ENCODE results near the gene SHQ1. TPM values are rescaled to one million over a fixed set of nuclear protein-coding genes. Genes with fewer than 3 reads are reported as not detected.
"Not testable (repeated sequence)": the region's sequence is repeated elsewhere in the genome, so short reads cannot be mapped to it uniquely, and the experiment has no call there.

SHQ1 gene
- total RNA-seq, 1 donor from 2014 or later = 19.6 TPM

DNA sequence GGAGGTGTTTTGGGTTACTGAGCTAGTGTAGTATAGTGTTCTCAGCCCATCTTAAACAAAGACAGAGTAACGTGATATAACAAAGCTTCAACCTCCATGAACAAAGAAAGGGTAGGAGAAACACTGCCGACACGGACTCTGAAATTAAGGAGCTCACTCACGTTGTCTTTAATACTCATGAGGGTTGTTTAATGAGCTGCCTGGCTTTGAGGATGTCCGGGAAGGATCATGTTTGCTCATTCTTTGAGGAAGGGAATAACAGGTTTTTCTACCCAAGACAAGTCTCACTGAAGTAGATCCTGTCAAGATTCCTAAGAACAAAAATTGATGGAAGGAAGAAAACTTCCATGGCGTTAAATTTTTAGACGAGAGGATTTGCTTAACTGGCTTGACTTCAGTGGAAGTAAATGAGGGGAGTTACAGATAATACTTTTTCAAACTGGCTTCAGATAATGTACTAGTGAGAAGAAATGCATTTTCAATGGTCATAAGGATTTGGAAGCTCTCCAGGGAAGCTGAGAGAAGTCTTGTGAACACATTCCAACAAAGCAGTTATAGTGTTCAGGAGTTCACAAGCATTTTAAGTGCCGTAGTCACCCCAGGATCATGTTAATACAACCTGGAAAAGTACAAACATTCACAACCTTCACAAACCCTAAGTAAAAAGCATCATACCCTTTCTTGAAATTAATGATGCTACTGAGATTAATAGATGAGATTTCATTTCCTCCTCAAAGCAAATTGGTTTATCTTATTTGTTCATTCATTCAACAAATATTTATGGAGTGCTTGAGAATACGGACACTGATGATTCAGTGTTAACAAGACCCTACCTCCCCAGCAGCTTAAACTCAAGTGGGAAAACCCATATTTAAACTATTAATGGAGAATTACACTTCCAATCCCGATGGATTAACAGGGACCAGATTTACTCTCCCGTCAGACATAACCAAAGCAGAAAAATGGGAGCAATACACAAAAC is 101.5 kb downstream of the SHQ1 start:
- no peak for DNase-seq

DNA sequence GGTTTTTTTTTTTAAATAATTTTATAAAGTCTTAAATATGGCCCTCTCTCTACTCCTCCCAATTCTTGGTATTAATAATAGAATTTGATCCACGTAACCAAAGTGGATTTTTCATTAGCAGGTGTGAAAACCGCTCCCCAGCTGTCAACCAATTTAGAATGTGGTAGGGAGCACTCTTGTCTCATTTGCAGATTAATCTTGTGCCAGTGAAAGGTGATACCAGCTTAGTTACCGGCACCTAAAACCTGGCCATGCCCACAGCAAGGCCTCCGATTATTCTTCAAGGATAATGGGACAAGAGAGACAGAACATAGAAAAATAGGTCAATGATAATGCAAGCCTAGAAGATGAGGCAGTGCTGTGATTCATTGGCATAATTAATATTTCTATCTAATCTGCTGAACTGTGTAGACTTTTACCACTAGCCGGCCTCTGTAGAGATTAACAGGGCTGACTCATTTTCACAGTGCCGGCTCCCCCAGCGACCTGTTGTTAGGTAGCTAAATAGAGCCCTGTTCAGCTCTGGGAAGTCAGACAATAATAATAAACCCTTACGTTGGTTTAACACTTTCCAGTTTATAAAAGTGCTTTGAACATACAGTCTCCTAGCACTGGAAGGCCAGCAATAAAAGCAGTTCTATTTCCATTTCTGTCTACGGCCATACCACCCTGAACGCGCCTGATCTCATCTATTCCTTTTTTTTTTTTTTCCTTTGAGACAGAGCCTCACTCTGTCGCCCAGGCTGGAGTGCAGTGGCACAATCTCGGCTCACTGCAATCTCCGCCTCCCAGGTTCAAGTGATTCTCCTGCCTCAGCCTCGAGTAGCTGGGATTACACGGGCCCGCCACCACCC is 102.9 kb downstream of the SHQ1 start:
- no peak for DNase-seq

DNA sequence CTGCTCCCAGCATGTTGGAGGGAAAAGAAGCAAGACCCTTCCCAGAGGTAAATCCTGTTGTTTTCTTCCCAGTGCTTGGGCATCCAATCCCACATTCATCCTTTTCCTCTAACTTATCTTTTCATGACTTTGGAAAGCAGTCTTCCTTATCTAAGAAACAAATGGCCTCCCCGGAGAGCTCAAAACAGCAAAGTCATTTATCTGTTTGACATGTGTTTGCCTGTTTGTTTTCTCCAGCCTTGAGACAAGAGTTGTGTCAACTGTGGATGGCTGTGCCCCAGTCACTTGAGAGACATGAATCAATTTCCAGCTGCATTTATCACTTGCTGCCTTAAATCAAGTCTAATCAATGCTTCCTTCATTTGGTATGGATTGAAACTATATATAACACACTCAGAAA is 103.9 kb downstream of the SHQ1 start:
- no peak for DNase-seq

DNA sequence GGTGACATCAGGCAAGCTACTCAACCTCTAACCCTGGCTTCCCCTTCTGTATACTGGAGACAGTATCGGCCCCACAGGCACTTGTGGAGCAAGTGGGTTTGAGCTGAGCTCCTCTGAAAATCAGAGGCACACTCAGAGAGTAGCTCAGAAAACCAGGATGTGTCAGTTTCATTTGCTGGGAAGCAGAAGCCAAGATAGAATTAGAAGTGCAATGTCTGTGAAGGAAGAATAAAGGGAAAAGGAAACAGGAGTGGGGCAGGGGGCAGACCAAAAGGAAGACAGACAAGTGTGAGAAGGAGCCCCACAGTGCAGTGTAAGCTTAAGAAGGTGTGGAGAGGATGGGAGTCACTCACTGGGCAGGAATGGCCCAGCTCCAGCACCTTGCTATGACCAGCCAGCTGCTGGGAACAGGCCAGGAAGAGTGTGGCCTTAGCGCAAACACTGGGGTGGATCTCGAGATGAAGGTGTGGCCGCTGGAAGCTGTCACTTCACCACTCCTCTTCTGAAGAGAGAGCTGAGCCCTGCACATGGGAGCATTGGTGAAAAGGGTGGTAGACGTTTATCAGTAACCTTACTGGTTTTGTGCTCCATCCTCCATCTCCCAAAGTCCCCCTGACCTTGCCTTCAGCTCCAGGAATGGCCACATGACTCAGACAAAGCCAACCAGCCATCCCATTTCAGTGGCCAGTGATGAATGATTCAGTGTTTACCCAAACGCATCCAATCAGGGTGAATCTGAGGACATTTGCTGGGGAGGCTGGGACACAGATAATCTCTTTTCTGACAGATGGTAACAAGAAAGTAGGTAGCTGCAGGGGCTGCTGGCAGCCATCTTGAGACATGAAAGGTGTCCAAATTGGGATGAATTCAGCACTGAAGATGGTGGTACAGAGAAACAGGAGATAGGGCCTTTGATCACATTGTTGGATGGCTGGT is 108.4 kb downstream of the SHQ1 start:
- no peak for DNase-seq

DNA sequence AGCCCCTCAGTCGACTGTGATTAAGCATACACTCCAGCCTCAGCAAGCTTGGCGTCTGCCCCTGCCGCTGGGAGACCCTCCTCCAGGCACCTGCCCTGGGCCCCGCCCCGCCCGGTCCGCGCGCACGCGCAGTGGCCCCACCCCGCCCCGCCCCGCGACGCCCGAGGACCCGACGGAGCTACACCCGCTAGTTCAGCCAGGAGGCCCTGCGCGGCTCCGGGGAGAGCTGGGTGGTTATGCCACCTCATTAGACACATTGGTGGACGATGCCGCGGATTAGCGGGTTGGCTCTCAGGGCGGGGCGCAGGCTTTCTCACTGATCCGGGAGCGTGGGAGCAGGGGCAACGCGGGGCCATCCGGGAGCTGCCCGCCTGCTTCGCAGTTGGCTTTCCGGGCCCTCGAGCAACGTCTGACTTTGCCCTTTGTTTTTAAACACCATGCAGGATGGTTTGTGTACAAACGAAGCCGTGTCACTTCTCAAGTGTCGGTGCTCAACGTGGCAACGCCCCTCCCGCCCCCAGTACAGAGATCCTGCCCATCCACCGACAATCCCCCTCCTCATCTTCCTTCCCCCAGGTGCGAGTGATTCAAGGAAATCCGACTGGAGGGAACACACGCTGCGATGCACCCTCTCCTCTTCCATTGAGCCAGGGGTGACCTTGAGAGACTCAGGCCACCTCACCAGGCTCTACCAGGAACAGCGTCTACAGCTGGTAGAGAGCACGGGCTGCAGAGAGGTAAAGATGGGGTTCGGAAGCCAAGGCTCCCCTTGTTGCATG is 109.3 kb downstream of the SHQ1 start:
- DNase-seq = peak; percentile 36

DNA sequence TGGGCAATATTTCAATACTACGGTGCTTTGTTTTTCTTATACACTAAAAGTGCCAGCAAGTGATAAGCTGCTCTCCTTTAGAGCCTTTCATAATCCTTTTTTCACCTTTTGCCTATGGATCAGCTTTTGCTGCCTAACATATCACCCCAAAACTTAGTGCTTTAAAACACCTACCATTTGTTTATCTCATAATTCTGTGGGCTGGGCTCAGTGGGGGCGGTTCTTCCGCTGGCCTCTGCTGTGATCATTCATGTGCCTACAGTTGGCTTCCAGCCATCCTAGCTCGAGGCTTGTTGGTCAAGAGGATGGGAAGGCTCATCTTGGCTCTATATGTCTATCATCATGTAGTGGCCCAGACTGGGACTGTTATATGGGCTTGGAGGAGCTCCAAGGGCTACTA is 113.2 kb downstream of the SHQ1 start:
- not testable (repeated sequence) for DNase-seq

DNA sequence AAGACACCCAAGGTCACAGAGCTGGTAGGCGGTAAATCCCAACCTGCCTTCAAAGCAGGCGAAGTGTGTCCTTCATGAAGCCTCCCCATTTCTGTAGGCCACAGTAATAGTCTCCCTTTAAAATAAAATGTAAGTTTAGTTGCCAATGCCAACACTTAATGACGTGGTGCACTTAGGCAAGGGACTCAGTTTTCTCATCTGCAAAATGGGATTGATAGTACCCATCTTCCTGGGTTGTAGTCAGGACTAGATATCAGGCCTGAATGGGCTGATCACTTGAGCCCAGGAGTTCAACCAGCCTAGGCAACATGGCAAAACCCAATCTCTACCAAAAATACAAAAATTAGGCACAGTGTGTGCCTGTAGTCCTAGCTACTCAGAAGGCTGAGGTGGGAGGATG is 114.6 kb downstream of the SHQ1 start:
- DNase-seq = no peak

DNA sequence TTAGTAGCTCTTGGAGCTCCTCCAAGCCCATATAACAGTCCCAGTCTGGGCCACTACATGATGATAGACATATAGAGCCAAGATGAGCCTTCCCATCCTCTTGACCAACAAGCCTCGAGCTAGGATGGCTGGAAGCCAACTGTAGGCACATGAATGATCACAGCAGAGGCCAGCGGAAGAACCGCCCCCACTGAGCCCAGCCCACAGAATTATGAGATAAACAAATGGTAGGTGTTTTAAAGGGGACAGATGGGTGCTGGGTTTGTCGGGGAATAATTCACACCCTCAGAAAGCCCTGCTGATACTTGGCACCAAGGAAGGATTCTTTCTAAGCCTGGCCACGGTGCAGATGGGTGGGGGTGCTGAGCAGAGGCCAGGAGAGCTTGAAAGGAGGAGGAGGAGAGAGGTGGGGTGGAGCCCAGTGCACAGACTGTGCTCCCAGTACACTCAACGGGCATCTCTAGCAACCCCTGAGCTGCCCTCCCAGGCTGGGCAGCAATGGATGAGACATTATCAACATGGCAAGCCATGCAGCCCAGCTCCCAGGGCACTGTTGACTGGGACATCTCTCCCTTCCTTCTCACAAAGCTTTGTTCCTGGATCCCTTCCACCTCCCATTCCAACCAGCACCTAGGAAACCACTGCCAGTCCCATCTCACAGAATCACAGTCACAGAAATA is 115.4 kb downstream of the SHQ1 start:
- not testable (repeated sequence) for DNase-seq

DNA sequence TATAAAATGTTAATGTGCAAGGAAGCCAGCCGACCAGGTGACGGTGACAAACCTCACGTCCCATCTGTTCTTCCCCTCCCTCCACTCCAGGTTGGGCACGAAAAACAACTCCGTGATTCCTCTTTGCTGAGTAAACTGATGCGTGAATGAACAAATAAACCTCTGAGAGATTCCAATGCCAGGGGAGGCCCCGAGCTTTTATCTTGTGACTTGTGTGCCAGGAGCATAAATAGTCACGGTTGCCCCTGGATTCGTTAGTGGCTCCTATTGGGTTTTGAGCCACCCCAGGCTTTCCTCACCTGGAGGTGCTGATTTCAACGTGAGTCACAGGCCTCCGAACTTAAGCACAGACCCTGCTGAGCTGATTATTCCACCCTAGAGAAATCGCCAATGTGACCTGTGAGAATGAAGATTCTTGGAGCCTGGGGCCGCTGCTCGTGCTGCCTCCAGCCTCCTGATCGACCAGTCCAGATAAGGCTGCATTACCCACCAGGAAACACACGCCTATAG is 119.2 kb downstream of the SHQ1 start:
- DNase-seq = no peak

DNA sequence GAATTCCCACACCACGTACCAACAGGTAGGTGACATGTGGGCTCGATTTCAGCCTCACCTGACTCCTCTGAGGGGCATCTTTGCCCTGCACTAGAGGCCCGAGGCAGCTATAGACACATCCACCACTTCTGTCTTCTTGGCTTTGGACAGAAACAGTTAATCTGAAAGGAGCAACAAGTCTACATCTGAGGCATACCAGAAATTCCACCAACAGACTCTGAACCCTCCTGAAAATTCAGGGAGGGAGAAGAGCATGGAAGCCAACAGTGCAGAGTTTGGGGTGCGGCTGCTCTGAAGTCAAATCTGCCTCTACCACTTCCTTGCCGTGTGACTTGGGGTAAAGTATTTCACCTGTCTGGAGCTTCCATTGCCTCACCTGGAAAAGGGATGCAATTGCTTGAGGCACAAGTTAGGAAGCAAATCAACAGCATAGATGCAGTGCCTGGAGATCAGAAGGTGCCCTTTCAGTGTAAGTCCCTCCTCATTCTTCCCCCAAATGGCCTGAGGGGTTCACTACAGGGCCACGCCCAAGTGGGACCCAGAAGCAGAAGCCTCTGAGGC is 119.8 kb downstream of the SHQ1 start:
- no peak for DNase-seq

DNA sequence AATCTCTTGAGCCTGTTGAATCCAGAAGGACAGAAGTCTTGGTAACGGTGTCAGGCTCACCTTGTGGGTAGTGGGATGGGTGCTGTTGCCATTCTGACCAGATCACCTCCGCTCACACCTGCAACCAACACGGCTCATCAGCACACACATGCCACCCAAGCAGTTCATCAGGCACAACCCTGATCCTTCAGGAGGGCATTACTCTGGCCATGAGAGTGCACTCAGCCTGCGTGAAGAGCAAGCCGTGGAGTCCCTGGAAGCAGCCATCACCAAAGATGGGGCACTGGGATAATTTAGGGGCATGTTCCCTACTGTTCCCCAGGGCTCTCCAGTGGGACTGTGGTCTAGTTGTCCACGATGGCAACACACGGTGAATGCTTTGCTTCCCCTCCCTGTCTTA is 120.5 kb downstream of the SHQ1 start:
- DNase-seq = no peak

DNA sequence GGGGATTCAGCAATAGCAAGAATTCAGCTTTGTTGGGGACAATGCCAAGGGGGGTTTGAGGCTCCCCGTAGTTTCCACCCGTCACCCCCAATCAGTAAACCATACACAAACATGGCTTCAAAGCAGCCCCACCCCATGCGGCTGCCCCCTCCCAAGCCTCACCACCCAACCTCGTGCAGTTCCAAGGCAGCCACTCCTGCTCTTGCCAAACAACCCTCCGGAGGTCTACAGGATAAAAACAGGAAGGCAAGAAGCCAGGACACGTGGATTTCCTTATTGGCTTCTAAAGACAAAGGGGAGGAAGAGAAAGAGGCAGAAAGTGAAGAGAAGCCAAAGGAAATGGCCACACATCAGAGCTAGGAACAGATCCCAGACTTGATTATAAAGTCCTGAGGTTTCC is 121.1 kb downstream of the SHQ1 start:
- DNase-seq = peak; percentile 28

DNA sequence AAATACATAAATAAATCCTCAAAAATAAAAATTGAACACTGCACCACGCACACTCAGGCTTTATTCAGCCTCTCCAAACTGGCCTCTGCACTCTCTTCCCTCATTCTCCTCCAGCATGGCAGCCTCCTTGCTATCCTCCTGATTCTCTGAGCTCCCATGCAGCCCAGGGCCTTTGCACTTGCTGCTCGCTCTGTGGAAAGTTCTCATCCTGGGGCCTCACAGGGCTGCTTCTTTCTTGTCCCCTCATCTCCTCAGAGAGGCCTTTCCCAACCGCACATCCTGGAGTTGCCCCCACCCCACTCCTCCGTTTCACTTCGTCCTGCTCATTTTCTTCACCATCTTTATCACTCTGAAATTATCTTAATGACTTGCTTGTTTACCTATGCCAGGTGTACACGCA is 123.0 kb downstream of the SHQ1 start:
- no peak for DNase-seq

DNA sequence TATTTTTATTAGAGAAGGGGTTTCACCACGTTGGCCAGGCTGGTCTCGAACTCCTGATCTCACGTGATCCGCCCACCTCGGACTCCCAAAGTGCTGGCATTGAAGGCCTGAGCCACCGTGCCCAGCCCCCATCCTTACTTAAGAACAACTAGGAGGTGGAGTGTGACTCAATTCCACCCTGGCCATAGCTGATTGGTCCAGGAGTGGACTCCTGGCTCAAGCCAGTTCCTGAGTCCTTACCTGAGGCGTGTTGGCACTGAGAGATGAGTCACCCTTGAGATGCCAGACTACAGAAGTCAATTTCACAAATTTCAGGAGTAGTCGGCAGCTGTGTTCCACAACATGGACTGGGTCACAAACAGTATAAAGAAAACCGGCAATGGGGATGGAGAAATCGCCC is 124.2 kb downstream of the SHQ1 start:
- DNase-seq = no peak

DNA sequence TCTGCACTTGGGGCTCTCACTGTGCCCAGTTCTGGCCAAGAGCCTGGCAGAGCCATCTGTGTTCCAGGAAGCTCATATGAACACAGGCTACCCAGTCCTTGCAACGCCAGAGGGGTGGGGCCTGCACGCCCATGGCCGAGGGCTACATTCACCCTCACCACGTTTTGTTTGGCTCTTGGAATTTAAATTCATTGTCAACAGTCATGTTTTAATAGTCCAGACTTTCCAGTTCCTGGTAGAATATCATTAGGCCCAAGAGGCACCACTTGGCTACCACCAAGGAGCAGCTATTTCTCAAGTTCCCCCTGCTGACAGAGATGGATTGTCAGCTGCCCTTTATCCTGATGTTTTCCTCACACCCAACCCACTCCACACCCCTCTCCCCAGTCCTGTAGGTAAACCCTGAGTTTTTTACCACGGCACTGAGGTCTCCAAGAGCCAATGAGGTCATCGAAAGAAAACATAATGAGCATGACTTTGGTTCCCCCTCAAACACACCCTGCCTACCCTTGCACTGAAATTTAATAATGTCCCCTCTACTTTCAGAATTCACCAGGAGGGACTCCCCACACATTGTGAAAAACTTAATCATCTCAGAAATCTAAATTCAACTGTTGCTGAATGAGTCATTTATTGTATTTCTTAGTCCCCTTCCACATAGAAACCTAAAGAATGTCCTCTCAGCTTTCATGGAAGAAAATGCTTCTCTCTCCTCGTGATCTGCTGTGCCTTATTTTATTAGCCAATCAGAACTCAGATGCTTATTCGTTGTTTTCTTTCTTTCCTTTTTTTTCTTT is 125.1 kb downstream of the SHQ1 start:
- peak; percentile 46 for DNase-seq

DNA sequence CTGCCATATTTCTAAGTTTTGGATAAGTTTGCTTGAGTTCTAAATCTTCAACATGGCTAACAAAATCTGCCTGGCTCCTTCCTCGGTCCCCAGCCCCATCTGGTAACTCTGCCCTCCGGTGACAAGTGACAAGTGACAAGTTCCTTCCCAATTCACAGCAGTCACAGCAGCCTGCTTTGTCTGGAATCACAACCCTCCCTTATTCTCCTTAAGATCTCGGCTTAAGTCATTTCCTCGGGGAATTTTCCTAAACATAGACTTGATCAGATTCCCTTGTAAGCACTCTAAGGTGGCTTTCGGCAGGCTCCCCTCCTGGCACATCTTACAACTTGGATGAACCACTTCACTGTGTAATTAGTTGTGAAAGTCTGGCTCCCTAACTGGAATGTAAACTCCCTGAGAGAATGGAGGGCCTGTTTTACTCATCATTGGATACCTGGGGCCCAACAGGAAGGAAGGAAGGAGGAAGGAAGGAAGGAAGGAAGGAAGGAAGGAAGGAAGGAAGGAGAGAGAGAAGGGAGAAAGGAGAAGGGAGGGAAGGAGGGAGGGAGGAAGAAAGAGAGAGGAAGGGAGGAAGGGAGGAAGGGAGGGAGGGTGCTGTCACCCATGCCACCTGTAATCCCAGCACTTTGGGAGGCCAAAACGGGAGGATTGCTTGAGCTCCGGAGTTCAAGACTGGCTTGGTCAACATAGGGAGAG is 126.4 kb downstream of the SHQ1 start:
- no peak for DNase-seq

DNA sequence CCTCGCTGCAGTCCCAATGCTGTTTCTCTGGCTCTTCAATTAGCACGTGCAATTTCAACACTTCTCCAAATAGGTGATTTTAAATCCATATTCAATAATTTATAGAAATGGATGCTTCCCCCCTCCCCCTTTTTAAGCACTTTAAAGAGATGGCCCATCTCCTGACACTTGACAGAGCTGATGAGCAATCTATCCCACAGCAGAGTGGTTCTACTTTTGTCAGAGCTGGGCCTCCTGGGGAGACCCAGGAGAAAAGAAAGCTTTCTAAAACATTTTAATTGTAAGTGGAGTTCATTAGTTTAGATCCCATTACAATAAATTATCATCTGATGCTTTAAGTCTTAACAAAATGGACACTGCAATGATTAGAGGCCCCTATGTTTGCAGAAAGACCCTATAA is 127.7 kb downstream of the SHQ1 start:
- no peak for DNase-seq

DNA sequence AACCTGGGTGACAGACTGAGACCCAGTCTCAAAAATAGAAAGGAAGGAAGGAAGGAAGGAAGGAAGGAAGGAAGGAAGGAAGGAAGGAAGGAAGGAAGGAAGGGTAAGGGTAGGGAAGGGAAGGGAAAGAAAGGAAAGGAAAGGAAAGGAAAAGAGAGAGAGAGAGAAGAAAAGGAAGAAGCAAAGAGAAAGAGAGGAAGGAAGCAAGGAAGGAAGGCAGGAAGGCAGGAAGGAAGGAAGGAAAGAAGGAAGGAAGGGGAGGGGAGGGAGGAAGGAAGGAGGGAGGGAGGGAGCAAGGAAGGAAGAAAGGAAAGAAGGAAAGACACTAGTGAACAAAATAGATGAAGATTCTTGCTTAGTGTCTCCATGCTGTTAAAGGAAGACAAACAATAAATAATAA is 129.1 kb downstream of the SHQ1 start:
- no peak for DNase-seq

DNA sequence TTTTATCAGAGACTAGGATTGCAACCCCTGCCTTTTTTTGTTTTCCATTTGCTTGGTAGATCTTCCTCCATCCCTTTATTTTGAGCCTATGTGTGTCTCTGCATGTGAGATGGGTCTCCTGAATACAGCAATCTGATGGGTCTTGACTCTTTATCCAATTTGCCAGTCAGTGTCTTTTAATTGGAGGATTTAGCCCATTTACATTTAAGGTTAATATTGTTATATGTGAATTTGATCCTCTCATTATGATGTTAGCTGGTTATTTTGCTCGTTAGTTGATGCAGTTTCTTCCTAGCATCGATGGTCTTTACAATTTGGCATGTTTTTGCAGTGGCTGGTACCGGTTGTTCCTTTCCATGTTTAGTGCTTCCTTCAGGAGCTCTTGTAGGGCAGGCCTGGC is 134.1 kb downstream of the SHQ1 start:
- not testable (repeated sequence) for DNase-seq

Measured in dermis blood vessel endothelial cell (primary cell).